ENCODE results near the gene EML3. TPM values are rescaled to one million over a fixed set of nuclear protein-coding genes. Genes with fewer than 3 reads are reported as not detected.

The EML3 gene
- total and polyA plus RNA-seq, 2 of the 13 experiments (the other 11 are each of a cell fraction or from before 2014, with no cell fraction given): 10.6 to 12.3 TPM

DNA sequence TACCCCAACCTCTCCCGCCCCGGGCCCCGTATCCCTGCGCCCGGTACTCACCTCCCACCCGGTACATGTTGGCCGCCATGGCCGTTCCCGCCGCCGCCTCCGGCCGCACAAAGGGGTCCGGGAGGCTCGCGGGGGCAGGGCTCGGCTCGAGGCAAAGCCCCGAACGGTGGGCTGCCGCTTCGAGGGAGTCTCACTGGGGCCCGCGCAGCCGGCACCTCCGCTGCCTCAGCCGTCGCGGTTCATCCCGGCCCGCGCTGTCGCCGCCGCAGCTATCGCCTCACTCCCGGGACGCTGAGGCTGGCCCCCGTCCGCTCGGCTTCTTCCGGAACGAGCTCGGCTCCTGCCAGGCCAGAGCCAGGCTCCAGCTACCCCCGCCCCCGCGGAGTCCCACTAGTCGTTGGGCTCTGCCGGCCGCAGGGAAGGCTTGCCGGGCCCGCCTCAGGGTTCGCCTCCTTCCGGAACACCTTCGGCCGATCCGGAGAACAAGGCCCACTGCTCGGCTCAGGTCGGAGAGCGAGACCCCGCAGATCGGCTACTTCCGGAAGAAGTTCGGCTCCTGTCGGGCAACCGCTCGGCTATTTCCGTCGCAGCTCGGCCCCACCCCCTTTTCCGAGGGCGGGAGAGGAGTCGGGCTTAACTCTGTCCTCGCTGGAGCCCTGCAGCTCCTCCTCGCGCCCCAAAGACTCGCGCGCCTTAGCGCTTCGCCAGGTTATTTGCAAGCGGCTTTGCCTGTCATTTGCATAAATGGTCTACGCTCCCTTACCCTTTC is 11.0 kb downstream of the EML3 start, which contains the start of gene MTA2 (continued):
- TF ChIP-seq, protein P1, sequence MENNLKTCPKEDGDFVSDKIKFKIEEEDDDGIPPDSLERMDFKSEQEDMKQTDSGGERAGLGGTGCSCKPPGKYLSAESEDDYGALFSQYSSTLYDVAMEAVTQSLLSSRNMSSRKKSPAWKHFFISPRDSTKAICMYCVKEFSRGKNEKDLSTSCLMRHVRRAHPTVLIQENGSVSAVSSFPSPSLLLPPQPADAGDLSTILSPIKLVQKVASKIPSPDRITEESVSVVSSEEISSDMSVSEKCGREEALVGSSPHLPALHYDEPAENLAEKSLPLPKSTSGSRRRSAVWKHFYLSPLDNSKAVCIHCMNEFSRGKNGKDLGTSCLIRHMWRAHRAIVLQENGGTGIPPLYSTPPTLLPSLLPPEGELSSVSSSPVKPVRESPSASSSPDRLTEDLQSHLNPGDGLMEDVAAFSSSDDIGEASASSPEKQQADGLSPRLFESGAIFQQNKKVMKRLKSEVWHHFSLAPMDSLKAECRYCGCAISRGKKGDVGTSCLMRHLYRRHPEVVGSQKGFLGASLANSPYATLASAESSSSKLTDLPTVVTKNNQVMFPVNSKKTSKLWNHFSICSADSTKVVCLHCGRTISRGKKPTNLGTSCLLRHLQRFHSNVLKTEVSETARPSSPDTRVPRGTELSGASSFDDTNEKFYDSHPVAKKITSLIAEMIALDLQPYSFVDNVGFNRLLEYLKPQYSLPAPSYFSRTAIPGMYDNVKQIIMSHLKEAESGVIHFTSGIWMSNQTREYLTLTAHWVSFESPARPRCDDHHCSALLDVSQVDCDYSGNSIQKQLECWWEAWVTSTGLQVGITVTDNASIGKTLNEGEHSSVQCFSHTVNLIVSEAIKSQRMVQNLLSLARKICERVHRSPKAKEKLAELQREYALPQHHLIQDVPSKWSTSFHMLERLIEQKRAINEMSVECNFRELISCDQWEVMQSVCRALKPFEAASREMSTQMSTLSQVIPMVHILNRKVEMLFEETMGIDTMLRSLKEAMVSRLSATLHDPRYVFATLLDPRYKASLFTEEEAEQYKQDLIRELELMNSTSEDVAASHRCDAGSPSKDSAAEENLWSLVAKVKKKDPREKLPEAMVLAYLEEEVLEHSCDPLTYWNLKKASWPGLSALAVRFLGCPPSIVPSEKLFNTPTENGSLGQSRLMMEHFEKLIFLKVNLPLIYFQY (CRISPR knock-in tag; IDR thresholded peaks at IDR 0.05; ENCODE audit: borderline replicate concordance): no peak
- TF ChIP-seq, protein P2, sequence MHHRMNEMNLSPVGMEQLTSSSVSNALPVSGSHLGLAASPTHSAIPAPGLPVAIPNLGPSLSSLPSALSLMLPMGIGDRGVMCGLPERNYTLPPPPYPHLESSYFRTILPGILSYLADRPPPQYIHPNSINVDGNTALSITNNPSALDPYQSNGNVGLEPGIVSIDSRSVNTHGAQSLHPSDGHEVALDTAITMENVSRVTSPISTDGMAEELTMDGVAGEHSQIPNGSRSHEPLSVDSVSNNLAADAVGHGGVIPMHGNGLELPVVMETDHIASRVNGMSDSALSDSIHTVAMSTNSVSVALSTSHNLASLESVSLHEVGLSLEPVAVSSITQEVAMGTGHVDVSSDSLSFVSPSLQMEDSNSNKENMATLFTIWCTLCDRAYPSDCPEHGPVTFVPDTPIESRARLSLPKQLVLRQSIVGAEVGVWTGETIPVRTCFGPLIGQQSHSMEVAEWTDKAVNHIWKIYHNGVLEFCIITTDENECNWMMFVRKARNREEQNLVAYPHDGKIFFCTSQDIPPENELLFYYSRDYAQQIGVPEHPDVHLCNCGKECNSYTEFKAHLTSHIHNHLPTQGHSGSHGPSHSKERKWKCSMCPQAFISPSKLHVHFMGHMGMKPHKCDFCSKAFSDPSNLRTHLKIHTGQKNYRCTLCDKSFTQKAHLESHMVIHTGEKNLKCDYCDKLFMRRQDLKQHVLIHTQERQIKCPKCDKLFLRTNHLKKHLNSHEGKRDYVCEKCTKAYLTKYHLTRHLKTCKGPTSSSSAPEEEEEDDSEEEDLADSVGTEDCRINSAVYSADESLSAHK (CRISPR knock-in tag; IDR thresholded peaks at IDR 0.05; ENCODE audit: borderline replicate concordance): no peak
- TF ChIP-seq, protein P3, sequence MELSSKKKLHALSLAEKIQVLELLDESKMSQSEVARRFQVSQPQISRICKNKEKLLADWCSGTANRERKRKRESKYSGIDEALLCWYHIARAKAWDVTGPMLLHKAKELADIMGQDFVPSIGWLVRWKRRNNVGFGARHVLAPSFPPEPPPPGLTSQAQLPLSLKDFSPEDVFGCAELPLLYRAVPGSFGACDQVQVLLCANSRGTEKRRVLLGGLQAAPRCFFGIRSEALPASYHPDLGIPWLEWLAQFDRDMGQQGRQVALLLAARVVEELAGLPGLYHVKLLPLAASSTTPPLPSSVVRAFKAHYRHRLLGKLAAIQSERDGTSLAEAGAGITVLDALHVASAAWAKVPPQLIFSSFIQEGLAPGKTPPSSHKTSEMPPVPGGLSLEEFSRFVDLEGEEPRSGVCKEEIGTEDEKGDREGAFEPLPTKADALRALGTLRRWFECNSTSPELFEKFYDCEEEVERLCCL (CRISPR knock-in tag; IDR thresholded peaks at IDR 0.05; ENCODE audit: borderline replicate concordance): 0 out of 2 replicates have a peak, but pooled peaks have one; percentile 56
- TF ChIP-seq RARA (CRISPR knock-in tag; IDR thresholded peaks at IDR 0.05) (no peak), CREB1 (IDR thresholded peaks at IDR 0.05) (no peak), CREB1 (CRISPR knock-in tag; IDR thresholded peaks at IDR 0.05) (no peak), HNRNPH1 (optimal IDR thresholded peaks at IDR 0.05; ENCODE audit: low read depth, low read length) (no peak), RBM22 (optimal IDR thresholded peaks at IDR 0.05; ENCODE audit: low read length) (no peak), GFI1 (CRISPR knock-in tag; IDR thresholded peaks at IDR 0.05; ENCODE audit: borderline replicate concordance) (no peak; the same call in 1 of the 2 replicates), ZNF3 (CRISPR knock-in tag; IDR thresholded peaks at IDR 0.05) (no peak), NONO (IDR thresholded peaks at IDR 0.05) (no peak), NONO (CRISPR knock-in tag; conservative IDR thresholded peaks at IDR 0.05) (peak; percentile 90), ZBTB7B (CRISPR knock-in tag; IDR thresholded peaks at IDR 0.05) (0 out of 2 replicates have a peak, but pooled peaks have one; percentile 31), ZNF570 (CRISPR knock-in tag; IDR thresholded peaks at IDR 0.05; ENCODE audit: borderline replicate concordance) (no peak), ETV6 (CRISPR knock-in tag; conservative IDR thresholded peaks at IDR 0.05) (no peak), ZNF720 (CRISPR knock-in tag; IDR thresholded peaks at IDR 0.05) (no peak), SP4 (CRISPR knock-in tag; IDR thresholded peaks at IDR 0.05) (peak; percentile 57), ETV5 (CRISPR knock-in tag; IDR thresholded peaks at IDR 0.05; ENCODE audit: borderline replicate concordance) (peak; percentile 73; the same call in 1 of the 2 replicates), ZNF841 (CRISPR knock-in tag; IDR thresholded peaks at IDR 0.05; ENCODE audit: borderline replicate concordance) (0 out of 2 replicates have a peak, but pooled peaks have one; percentile 49), MTA3 (CRISPR knock-in tag; IDR thresholded peaks at IDR 0.05) (no peak), ZNF510 (CRISPR knock-in tag; IDR thresholded peaks at IDR 0.05; ENCODE audit: low read depth) (no peak)
- TF ChIP-seq, protein P4, sequence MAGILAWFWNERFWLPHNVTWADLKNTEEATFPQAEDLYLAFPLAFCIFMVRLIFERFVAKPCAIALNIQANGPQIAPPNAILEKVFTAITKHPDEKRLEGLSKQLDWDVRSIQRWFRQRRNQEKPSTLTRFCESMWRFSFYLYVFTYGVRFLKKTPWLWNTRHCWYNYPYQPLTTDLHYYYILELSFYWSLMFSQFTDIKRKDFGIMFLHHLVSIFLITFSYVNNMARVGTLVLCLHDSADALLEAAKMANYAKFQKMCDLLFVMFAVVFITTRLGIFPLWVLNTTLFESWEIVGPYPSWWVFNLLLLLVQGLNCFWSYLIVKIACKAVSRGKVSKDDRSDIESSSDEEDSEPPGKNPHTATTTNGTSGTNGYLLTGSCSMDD (CRISPR knock-in tag; IDR thresholded peaks at IDR 0.05): no peak

Data from HepG2 (cell line).